Mucosa of stomach (tissue), 1 donor: ENCODE results near the gene STRC.
"Not testable (repeated sequence)": the region's sequence is repeated elsewhere in the genome, so short reads cannot be mapped to it uniquely, and the experiment has no call there.

Experiments
- H3K27me3 ChIP-seq: one replicate; pipeline ENCODE4 v1.7.0; 2013; ENCODE audit warnings: mild to moderate bottlenecking, low read length; ENCODE audit not compliant: control insufficient read depth, insufficient read depth
- H3K36me3 ChIP-seq: one replicate; pipeline ENCODE4 v1.7.0; 2013; ENCODE audit warnings: low read length; ENCODE audit not compliant: control insufficient read depth, insufficient read depth
- H3K4me1 ChIP-seq: one replicate; pipeline ENCODE4 v1.7.0; 2013; ENCODE audit warnings: mild to moderate bottlenecking, low read length; ENCODE audit not compliant: control insufficient read depth, insufficient read depth
- H3K4me3 ChIP-seq: one replicate; pipeline ENCODE4 v1.7.0; 2013; ENCODE audit warnings: low read length
- H3K9ac ChIP-seq: one replicate; pipeline ENCODE4 v1.7.0; 2013; ENCODE audit warnings: mild to moderate bottlenecking, low read length, moderate library complexity
- H3K9me3 ChIP-seq: one replicate; pipeline ENCODE4 v1.7.0; 2013; ENCODE audit warnings: mild to moderate bottlenecking, low read length, moderate library complexity; ENCODE audit not compliant: control insufficient read depth
- donor health status: Pancreatic carcinoma.

The STRC gene

GRCh38 chr15:43618700-43619099, at the start of gene STRC:
STRC (minus strand) TSS chr15:43618800; CDS start chr15:43618722, 78 bp downstream.
- not testable (repeated sequence) for H3K9ac ChIP-seq, H3K36me3 ChIP-seq, H3K4me1 ChIP-seq, H3K27me3 ChIP-seq, H3K9me3 ChIP-seq, H3K4me3 ChIP-seq

- not testable (repeated sequence) for H3K4me1 ChIP-seq, H3K9me3 ChIP-seq, H3K9ac ChIP-seq, H3K4me3 ChIP-seq, H3K36me3 ChIP-seq, H3K27me3 ChIP-seq
Measured at GRCh38 chr15:43666177-43666576, 47.6 kb upstream of the STRC start.

- not testable (repeated sequence) for H3K27me3 ChIP-seq, H3K4me3 ChIP-seq
Measured at GRCh38 chr15:43663333-43663732, 44.7 kb upstream of the STRC start.

GRCh38 chr15:43662293-43662692, 43.7 kb upstream of the STRC start:
- not testable (repeated sequence) for H3K9ac ChIP-seq, H3K36me3 ChIP-seq, H3K9me3 ChIP-seq, H3K4me3 ChIP-seq, H3K4me1 ChIP-seq, H3K27me3 ChIP-seq

More at GRCh38 chr15:43663333-43663732, 44.7 kb upstream of the STRC start:
- not testable (repeated sequence) for H3K9ac ChIP-seq, H3K9me3 ChIP-seq, H3K36me3 ChIP-seq, H3K4me1 ChIP-seq

- H3K27me3 ChIP-seq, H3K9me3 ChIP-seq, H3K4me3 ChIP-seq, H3K36me3 ChIP-seq, H3K4me1 ChIP-seq, H3K9ac ChIP-seq: not testable (repeated sequence)
Measured at GRCh38 chr15:43659727-43660126, 41.1 kb upstream of the STRC start.

- not testable (repeated sequence) for H3K36me3 ChIP-seq, H3K9ac ChIP-seq, H3K9me3 ChIP-seq, H3K4me1 ChIP-seq, H3K27me3 ChIP-seq, H3K4me3 ChIP-seq
Measured at GRCh38 chr15:43649430-43649926, 30.9 kb upstream of the STRC start.

GRCh38 chr15:43648649-43649429, 30.2 kb upstream of the STRC start, which contains the start of gene CATSPER2:
CATSPER2 (minus strand) TSS chr15:43648844; CDS start chr15:43648061, 783 bp downstream.
- Histone ChIP-seq H3K9me3 (no peaks in the 10 kb centered on the region), H3K36me3 (no peaks in the 10 kb centered on the region), H3K27me3 (no peaks in the 10 kb centered on the region), H3K4me3 (no peak within 1 kb of the TSS), H3K4me1 (no peaks in the 10 kb centered on the region), H3K9ac (no peak within 1 kb of the TSS)

GRCh38 chr15:43638464-43639204, 20.0 kb upstream of the STRC start:
- not testable (repeated sequence) for H3K4me3 ChIP-seq, H3K27me3 ChIP-seq, H3K4me1 ChIP-seq, H3K36me3 ChIP-seq, H3K9me3 ChIP-seq, H3K9ac ChIP-seq

GRCh38 chr15:43626937-43627336, 8.3 kb upstream of the STRC start:
- not testable (repeated sequence) for H3K27me3 ChIP-seq

GRCh38 chr15:43625106-43625505, 6.5 kb upstream of the STRC start:
- Histone ChIP-seq H3K4me1 (no peaks in the 10 kb centered on the region), H3K27me3 (no peaks in the 10 kb centered on the region), H3K9ac (no peak overlapping the region), H3K36me3 (no peaks in the 10 kb centered on the region), H3K4me3 (no peak overlapping the region), H3K9me3 (no peaks in the 10 kb centered on the region)

More at GRCh38 chr15:43626937-43627336, 8.3 kb upstream of the STRC start:
- H3K9ac ChIP-seq, H3K4me1 ChIP-seq, H3K36me3 ChIP-seq, H3K4me3 ChIP-seq, H3K9me3 ChIP-seq: not testable (repeated sequence)

GRCh38 chr15:43622068-43622799, 3.6 kb upstream of the STRC start:
- not testable (repeated sequence) for H3K27me3 ChIP-seq, H3K9me3 ChIP-seq, H3K4me1 ChIP-seq, H3K9ac ChIP-seq, H3K36me3 ChIP-seq, H3K4me3 ChIP-seq

GRCh38 chr15:43617750-43618149, 850 bp downstream of the STRC start:
- not testable (repeated sequence) for H3K27me3 ChIP-seq, H3K9me3 ChIP-seq, H3K4me3 ChIP-seq, H3K4me1 ChIP-seq, H3K9ac ChIP-seq, H3K36me3 ChIP-seq
